ENCODE results near the gene NAV3. TPM values are rescaled to one million over a fixed set of nuclear protein-coding genes. Genes with fewer than 3 reads are reported as not detected.

The NAV3 gene
- total and polyA plus RNA-seq, 2 experiments from 2014 or later, result 1.2 to 9.0 TPM

DNA sequence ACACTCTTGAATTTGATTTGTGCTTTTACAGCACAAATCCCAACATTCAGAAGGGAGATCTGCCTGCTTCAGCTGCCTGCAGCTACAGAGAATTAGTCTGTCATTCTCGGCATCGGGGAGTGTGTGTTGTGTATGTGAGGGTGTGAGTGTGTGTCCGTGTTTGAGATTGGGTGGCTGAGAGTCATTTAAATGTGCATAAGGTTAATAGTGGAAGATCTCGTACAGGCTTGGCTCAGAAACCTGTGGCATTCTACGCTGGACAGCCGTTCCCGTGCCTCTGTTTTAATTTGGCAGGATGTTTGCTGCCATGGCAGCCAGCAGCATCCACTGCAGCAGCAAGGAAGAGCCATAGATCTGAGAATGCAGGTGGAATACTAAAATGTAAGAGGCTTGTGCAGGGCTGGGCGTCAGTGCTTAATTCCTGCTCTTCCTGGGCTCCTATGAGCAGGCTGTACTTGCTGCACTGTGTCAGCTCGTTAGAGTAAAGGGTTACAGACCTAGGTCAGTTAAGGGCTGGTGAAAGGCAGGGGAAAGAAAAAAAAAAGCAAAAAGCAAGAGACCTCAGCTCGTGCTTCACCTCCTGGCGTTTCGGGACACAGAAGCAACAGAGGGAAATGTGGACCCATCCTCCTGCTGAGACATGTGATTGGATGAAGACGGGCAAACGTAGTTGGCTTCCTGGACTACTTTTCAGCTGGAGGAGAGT is 205.4 kb downstream of the NAV3 start:
- no peaks in the 10 kb centered on the region for H3K27me3 ChIP-seq
- H3K4me1 ChIP-seq (ENCODE audit: low read depth), result no peaks in the 10 kb centered on the region
- no peak overlapping the region for H3K4me3 ChIP-seq
- no peaks in the 10 kb centered on the region for H3K9me3 ChIP-seq (ENCODE audit: low read depth)
- peak in 1 of 2 donors; percentile 34 for DNase-seq (ENCODE audit: low read depth in 1 of 2, low spot score in 1 of 2)
- TF ChIP-seq, protein P1, sequence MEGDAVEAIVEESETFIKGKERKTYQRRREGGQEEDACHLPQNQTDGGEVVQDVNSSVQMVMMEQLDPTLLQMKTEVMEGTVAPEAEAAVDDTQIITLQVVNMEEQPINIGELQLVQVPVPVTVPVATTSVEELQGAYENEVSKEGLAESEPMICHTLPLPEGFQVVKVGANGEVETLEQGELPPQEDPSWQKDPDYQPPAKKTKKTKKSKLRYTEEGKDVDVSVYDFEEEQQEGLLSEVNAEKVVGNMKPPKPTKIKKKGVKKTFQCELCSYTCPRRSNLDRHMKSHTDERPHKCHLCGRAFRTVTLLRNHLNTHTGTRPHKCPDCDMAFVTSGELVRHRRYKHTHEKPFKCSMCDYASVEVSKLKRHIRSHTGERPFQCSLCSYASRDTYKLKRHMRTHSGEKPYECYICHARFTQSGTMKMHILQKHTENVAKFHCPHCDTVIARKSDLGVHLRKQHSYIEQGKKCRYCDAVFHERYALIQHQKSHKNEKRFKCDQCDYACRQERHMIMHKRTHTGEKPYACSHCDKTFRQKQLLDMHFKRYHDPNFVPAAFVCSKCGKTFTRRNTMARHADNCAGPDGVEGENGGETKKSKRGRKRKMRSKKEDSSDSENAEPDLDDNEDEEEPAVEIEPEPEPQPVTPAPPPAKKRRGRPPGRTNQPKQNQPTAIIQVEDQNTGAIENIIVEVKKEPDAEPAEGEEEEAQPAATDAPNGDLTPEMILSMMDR (IDR thresholded peaks at IDR 0.05; ENCODE audit: low read depth, low read length), result no peak
- no peak overlapping the region for H3K27ac ChIP-seq
- H3K36me3 ChIP-seq, result no peaks in the 10 kb centered on the region

DNA sequence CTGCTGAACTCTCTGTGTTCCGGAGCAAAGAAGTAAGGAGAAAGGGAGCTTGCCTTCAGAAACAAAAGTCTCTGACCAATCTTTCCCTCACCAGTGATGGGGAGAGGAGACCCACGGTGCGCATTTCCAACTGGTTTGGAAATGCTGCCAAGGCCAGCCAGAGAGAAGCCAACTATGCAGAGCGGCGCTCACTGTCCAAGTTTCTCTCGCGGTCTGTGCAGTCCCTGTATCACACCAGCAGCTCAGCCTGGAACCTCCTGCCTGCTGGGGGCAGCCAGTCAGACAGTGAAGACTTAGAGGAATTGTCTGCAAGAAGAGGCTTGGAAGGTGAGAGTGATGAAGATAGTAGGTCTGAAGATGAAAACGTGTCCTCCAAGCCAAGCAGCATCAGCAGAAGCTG is 206.2 kb downstream of the NAV3 start:
- Histone ChIP-seq H3K4me3 (no peak overlapping the region), H3K27ac (no peak overlapping the region), H3K9me3 (ENCODE audit: low read depth) (no peaks in the 10 kb centered on the region), H3K4me1 (ENCODE audit: low read depth) (no peaks in the 10 kb centered on the region), H3K27me3 (no peaks in the 10 kb centered on the region), H3K36me3 (no peaks in the 10 kb centered on the region)
- no peak for DNase-seq (ENCODE audit: low read depth in 1 of 2, low spot score in 1 of 2)
- TF ChIP-seq, protein P1 (IDR thresholded peaks at IDR 0.05; ENCODE audit: low read depth, low read length), result no peak

DNA sequence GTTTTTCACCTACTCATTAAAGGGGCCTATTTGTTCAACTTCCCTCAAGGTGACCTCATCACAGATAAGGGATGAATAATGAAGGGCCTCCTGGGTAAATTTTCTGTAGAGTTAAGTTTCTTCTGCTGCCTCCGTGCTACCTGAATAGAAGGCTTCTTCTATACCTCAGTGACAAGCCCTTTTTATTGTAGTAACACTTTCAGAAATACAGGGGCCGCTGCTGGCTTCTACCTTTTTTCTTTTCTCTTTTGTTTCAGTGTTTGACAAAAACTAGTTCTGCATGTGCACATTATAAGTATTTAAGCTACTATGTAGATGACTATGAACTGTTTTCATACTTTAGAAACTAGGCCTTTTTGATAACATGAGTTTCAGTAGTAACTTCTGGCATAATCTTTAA is 207.0 kb downstream of the NAV3 start:
- Histone ChIP-seq H3K9me3 (ENCODE audit: low read depth) (no peaks in the 10 kb centered on the region), H3K4me1 (ENCODE audit: low read depth) (no peaks in the 10 kb centered on the region), H3K36me3 (no peaks in the 10 kb centered on the region), H3K27me3 (no peaks in the 10 kb centered on the region), H3K27ac (no peak overlapping the region), H3K4me3 (no peak overlapping the region)
- no peak for DNase-seq (ENCODE audit: low read depth in 1 of 2, low spot score in 1 of 2)
- TF ChIP-seq, protein P1 (IDR thresholded peaks at IDR 0.05; ENCODE audit: low read depth, low read length), result no peak

DNA sequence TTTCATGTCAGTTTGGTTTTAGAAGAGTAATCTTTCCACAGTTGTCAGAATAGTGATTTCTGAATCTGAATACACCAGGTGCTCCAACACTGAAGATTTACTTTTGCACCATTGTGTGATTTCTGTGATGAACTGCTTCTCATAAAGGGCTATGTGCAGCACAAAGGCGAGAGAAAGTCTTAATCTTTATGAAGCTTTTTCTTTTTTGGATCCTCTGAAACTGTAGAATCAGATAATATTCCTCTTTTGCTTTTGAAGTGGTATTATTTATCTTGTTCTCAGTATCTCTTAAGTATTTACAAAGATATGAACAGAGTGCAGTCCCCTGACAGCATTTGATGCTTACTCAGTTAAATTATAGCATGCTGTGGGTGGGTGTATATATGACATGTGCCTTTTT is 207.8 kb downstream of the NAV3 start:
- Histone ChIP-seq H3K36me3 (no peaks in the 10 kb centered on the region), H3K27ac (no peak overlapping the region), H3K4me1 (ENCODE audit: low read depth) (no peaks in the 10 kb centered on the region), H3K9me3 (ENCODE audit: low read depth) (no peaks in the 10 kb centered on the region), H3K27me3 (no peaks in the 10 kb centered on the region), H3K4me3 (no peak overlapping the region)
- TF ChIP-seq, protein P1 (IDR thresholded peaks at IDR 0.05; ENCODE audit: low read depth, low read length), result no peak
- DNase-seq (ENCODE audit: low read depth in 1 of 2, low spot score in 1 of 2), result no peak

DNA sequence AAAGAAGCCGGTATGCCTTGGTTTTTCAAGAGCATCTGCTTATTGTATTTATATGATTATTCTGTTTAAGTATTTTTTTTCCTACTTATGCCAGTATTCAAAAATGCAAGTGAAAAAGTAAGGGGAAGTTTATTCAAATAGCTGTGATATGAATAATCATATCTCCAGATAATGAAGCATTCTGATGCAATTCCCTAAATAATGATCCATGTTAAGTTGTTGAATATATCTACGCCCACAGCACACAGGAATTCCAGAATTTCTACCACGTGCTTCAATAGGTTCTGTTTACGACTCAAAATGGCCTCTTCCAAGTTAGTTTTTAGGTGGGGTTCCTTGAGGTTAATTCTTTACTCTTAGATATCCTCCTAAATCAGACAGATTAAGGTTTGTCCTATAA is 208.3 kb downstream of the NAV3 start:
- Histone ChIP-seq H3K4me3 (no peak overlapping the region), H3K9me3 (ENCODE audit: low read depth) (no peaks in the 10 kb centered on the region), H3K27me3 (no peaks in the 10 kb centered on the region), H3K4me1 (ENCODE audit: low read depth) (no peaks in the 10 kb centered on the region), H3K36me3 (no peaks in the 10 kb centered on the region), H3K27ac (no peak overlapping the region)
- TF ChIP-seq, protein P1 (IDR thresholded peaks at IDR 0.05; ENCODE audit: low read depth, low read length), result no peak
- peak in 1 of 2 donors; percentile 62 for DNase-seq (ENCODE audit: low read depth in 1 of 2, low spot score in 1 of 2)

Measured in cardiac muscle cell (in vitro differentiated cells and primary cell).